NCI-H146 treated with DMSO at 0.1 percent for 48 hours (cell line): Measurements from ENCODE around the gene KIF2A.
"Not testable (repeated sequence)": the region's sequence is repeated elsewhere in the genome, so short reads cannot be mapped to it uniquely, and the experiment has no call there.

Source experiments
- DNase-seq: peaks from one replicate; lab custom pipeline; 2025; ENCODE audit not compliant: unreplicated experiment; lab: John Stamatoyannopoulos, UW

KIF2A gene

DNA sequence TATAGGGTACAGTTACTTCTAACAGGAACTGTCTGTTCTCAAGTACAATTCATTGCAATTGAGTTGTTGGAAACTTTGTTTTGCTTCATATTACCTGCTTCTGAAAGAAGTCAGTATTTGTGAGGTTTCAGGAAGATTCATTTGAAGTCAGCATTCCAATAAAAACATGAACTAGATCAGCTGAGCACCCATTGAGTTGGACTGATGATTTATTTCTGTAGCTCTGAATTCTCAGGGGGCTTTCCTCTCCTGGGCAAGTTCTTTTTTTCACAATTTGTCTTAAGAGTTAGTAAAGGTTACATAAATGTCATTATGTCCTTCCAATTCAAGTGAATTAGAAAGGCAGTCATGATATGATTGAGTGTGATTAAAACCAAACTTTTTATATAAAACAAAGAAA lies 16.2 kb upstream of the KIF2A start:
- DNase-seq: no peak

DNA sequence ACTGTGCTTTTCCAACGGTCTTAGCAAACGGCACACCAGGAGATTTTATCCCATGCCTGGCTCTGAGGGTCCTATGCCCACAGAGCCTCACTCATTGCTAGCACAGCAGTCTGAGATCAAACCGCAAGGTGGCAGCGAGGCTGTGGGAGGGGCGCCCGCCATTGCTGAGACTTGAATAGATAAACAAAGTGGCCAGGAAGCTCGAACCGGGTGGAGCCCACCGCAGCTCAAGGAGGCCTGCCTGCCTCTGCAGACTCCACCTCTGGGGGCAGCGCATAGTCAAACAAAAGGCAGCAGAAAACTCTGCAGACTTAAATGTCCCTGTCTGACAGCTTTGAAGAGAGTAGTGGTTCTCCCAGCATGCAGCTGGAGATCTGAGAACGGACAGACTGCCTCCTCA lies 14.2 kb upstream of the KIF2A start:
- DNase-seq: not testable (repeated sequence)

DNA sequence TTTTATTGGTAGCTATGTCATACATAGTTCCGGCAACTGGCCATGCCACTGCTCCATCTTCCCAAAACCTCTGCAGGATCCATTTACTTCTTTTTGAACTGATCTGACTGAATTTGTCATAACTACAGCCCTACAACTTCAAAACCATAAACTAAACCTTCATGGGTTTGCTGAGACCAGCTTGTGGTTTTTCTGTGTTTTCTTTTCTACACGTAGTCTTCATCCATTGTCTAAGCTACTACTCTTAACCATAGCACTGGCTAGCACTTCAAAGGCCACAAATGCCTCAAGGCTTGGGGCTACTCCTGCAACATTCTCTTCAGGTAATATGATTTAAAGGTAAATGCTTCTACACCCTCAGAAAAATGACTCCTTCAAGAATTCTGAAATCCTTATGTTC lies 9.0 kb upstream of the KIF2A start:
- DNase-seq: no peak

DNA sequence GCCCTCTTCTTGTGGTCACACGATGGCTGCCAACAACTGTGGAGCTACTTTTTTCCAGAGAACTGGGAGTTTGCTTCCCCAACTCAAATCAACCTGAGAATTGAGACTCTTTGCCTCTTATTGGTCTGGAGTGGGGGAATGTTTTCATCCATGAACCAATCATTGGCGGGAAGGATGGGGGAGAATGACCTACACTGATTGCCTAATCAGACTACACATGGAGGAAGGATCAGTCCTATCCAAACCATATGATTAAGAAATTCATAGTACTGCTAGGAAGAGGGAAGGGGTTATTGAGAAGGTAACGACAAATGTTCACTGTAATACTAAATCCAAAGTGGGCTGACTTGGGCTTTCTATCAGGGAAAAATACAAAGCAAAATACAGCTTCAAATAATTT lies 7.9 kb upstream of the KIF2A start:
- DNase-seq: no peak

DNA sequence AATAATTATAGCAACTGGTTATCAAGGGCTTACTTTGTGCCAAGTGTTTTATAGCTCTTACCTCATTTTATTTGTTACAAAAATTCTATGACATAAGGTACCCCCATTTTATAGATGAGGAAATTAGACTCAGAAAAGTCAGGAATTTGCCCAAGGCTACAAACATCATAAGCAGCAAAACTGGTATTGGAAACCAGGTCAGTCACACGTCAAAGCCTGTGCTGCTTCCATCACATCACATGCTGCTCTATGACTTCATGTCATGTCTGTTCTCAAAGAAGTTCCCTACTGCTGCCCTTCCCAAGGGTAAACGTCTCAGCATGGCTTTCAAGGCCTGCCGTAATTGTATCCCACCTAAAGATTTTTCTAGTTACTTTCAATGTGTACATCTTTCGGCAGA lies 6.9 kb upstream of the KIF2A start:
- DNase-seq: no peak

DNA sequence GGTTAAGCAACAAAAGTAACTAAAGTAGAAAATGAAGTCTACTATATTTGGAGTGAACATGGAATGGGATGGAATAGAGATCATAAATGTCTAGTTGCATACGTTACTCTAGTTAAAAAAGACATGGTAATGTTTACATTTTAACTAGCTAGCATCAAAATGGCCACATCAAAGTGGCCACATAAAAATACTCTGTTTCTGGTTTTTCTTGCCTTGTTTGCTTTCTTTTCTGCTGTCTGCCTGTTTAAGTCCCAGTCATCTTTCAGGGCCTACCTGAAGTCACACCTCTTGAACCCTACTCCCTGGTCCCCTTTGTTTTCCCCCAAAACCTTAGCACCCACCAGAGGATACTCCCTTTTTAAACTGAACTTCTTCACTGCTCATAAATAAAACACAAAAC lies 6.4 kb upstream of the KIF2A start:
- no peak for DNase-seq

DNA sequence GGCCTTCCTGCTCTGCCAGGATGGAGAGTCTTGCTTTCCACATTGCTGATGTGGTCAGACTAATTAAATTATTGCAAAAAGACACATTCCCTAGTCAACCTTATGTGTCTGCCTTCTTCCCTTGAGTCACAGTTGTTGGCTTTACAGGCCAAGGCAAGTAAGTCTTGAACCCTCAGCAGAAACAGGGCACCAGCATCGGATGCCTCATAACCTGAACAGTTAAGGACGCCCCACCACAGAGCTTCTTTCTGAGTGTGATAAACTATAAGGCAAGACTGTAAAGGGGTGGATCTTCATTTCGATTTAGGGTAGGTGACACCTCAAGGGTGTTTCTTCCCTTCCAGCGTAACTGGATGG lies 670 bp upstream of the KIF2A start:
- no peak for DNase-seq

DNA sequence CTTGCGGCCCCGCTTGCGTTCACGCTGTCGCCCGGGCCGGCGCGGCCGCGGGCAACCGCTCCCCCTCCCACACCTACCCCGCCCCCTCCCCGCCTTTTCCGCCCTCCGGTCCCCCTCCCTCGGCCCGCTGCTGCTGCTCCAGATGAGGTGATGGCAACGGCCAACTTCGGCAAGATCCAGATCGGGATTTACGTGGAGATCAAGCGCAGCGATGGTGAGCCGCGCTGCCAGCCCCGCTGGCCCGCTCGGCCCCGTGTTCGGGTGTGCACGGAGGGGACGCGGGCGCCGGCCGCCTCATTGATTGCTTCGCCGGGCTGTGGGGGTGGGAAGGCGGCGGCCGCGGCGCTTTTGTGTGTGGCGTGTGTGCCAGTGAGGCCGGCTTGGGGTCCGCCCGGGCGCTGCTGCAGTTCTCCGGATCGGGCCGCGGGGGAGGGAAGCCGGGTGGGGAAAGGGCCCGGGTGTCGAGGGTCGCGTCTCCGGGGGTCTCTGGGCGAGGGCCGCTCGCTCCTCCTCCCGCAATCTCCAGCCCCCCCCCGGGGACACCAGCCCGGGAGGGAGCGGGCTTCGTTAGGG lies 403 bp downstream of the KIF2A start:
- peak; percentile 73 for DNase-seq

DNA sequence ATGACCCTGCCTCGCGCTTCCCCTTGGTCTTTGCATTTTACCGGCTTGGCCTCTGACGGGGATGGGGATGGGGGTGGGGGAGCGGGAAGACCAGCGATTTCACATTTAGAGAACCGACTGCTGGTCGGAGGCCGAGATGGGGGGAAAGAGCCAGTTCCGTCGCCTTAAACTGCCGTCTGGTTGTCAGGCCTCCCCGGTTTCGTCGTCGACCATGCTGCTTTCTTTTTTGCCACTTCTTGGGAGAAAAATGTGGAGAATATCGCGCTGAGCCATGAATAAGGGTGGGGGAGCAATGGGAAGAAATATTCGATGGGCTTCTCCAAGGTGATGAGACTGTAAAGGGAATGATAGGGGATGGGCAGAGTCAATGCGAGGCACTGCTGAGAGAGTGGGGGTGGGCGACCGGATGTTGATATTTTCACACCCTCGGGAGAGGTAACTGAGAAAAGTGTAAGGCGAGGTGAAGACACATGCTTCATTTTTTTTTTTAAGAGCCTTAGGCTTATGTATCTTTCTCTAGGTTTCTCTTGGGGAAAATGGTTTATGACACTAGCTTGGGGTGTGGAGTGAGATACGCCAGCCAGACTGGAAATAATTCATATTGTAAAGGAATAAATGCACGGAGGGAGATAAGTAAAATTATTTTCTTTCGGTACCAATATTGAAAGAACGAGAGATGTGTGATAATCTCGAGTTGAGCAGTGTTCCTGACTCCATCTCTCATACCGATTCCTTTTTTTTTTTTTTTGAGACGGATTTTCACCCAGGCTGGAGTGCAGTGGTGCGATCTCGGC lies 1.1 kb downstream of the KIF2A start:
- DNase-seq: peak; percentile 6

DNA sequence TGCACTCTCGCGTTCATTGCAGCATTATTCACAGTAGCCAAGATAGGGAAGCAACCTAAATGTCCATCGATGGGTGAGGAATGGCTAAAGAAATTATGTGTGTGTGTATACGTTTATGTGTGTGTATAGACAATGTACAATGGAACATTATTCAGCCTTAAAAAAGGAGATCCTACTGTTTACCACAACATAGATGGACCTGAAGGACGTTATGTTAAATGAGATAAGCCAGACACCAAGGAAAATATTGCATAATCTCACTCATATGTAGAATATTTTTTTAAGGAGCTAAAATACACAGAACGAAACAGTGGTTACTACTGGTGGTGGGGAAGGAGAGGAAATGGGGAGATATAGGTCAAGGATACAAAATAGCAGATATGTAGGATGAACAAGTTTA lies 2.4 kb downstream of the KIF2A start:
- DNase-seq: no peak

DNA sequence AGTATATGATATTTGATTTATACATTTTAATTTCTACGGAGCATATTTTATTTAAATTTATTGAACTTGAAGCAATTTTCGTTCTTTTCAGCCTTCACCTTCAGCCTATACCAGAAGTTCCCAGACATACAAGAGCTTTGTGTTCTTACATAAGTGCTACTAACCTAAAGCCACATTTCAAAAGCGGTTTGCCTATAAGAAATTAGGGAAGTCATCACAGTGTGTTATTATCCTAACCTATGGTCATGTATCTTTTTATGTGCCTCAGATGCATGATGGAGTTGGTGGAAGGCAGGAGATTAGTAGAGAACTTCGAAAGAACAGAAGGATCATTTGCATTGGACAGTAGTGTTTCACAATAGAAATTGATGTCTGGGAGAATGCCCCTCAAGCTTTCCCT lies 3.1 kb downstream of the KIF2A start:
- DNase-seq: no peak

DNA sequence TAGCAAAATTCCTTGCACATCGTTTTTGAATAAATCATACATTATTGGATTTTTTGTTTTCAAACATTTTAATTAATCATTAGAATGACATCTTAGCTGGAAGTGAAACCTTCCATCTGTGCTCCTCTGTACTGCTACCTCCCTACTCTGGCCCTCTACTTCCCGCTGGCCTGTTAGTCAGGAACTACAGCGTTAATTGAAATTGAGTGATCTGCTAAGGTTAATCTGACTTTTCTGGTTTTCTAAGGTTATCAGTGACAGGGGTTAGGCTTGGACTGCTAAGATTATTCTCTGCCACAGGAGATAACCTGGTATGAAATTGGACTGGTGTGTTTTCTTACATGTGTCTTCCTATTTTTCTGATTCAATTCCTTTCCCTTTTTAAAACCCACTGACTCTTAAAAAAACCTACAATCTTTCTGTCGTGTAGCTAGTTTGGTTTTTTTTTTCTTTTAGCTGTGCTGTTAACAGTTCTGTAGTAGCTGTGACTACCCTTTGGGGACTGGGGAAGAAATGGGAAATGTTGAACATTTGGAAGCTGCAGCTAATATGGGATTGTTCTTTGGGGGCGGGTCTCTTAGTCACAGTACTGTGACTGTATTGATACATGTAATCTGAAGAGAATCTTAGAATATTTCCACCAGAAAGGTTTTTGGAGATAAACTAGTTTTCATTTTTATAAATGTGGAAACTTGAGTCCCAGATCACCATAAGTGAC lies 4.6 kb downstream of the KIF2A start:
- DNase-seq: no peak

DNA sequence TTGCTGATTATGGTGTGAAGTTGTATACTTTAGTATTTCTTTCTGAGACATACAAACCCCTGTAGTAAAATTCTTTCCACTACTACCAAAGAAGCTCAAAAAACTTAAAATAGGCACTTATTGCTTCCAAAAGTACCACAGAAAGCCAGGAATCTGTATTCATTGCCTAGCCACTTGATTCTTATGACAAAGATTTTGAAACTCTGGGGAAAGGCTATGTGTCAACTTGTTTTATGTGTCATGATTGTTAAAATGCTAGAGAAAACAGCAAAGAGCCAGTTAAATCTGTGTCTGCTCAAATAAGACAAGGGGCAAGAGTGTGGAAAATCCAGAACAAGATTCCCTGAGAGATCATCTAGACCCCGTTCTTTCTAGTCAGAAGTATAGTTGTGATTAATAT lies 6.0 kb downstream of the KIF2A start:
- no peak for DNase-seq

DNA sequence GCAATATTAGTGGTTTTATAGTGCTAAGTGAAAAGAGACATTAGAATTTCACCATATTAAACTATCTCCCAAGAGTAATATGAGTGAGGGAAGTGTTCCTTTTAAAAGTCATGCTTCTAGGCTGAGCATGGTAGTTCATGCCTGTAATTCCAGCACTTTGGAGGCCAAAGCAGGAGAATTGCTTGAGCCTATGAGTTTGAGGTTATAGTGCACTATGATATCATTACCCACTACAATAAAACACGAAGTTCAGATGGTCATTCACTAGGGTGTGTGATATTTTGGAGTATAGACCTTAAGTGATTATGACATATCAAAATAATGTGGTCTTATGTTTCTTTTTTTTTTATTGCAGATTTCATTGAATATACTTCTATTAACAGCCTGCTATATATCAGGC lies 6.7 kb downstream of the KIF2A start:
- DNase-seq: no peak

DNA sequence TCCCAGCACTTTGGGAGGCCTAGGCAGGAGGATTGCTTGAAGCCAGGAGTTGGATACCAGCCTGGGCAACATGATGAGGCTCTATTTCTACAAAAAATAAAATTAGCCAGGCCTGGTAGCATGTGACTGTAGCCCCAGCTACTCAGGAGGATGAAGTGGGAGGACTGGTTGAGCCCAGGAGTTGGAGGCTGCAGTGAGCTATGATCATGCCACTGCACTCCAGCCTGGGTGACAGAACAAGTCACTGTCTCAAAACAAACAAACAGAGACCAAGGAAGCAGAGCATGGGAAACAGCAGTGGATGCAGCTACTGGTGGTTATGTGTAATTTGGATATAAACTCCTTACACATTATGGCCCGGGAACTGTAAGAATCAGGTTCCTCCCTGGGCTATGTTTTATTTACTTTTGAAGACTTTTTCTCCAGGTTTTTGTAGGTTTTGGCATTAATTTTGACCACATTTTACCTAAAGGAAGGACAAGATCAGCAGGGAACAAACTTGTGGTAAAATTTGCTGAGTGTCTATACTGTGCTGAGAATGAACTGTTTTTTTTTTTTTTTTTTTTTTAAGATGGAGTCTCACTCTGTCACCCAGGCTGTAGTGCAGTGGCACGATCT lies 8.3 kb downstream of the KIF2A start:
- no peak for DNase-seq

DNA sequence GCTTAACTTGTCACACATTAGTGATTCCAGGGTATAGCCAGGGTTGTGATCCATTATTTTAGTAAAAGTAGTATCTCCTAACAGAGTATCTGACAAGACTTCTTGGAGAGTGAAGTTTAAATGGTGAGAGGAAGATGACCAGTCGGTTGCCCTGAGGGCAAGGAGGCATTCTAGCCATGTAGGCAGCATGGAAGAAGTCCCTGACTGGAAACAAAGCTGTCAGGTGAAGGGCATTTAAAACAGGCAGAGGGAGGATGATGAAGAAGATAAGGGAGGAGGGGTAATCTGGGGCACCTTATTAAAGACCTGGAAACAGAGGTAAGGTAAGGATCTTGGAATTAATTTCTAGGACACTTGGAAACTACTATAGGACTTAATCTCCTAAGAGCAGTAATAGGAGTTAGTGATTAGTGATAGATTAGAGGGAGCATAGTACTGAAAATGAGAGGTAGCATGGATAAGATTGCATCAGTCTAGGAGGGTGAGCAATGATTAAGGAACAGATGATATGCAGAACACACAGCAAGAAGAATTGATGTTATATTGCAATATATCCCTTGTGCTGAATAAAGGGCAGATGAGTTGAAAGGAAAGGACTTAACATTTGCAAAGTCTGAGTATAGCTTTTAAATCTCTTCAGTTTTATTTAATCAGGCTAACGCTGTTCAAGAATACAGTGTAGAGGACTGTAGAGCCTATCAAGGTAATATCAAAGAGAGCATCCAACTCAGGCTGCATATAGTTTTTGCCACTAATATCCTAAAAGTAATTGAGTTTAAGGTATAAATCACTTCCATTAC lies 9.6 kb downstream of the KIF2A start:
- no peak for DNase-seq

DNA sequence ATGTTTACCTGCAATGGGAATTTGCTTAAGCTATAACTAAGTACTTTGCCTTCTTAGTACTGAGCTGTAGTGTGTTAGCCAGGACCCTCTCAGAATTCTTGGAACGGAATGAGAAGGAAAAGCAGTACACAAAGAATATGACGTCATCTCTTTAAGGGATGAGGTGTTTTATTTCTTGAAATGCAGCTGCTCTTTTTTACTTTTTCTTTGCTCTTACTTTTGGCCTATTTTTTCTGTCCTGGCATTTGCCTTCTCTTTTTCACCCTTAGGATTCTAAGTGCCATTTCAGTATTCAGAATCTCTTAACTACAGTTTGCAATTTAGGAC lies 10.1 kb downstream of the KIF2A start:
- no peak for DNase-seq

DNA sequence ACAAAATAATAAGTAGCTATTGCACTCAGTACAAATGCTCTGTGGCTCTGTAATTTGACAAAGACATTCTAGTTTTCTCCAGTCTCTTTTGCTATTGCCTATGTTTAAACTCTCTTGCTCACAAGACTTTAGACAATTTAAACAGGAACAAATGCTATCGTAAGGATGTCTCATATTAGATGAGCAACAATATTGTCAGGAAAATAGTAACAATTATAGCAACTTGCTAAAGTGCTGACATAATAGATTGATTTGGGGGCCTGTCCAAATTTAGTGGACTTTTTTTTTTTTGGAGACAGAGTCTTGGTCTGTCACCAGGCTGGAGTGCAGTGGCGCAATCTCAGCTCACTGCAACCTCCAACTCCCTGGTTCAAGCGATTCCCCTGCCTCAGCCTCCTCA lies 11.8 kb downstream of the KIF2A start:
- no peak for DNase-seq

DNA sequence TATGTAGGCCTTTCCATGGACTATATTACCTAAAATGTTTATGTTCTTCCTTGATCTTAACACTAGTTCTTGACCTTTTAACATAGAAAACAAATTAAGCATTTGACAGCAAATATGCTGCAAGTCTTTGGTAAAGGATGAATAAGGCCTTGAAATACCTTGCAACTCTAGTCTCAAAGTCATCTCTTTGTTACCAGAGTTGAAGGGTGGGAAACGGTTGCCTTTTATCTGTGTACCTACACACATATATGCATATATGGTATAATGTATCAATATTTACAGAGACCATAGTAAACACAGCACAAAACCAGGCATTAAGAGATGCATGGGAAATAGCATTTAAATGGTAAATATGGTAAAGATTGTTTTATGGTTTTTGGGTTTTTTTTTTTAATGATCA lies 16.5 kb downstream of the KIF2A start:
- no peak for DNase-seq

DNA sequence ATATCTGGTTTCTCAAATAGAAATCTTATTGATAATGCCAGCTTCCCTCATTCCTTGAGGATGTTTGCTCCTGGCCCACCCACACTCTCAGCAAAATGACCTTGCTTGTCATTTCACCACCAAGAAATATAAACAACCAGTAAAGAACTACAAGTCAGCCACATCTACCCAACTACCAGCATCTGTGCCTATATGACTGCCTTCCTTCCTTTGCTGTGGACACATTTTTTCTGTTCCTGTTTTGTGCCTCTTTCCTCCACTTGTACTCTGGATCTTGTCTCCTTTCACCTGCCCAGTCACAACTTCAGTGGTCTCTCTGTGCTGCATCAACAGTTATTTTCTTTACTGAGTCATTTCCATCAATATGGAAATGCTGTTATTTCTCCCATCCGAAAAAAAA lies 20.3 kb downstream of the KIF2A start:
- no peak for DNase-seq

DNA sequence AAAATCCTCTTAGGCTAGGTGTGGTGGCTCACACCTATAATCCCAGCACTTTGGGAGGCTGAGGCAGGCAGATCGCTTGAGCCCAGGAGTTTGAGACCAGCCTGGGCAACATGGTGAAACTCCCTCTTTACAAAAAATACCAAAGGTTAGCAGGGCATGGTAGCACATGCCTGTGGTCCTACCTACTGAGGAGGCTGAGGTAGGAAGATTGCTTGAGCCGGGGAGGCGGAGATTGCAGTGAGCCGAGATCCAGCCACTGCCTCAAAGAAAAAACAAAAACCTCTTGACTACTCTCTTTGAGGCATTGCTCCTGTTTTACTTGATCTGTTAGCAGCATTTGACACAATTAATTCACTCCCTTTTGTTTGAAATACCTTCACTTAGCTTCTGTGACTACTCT lies 20.7 kb downstream of the KIF2A start:
- no peak for DNase-seq
